HG03521 (cell line): ENCODE data around the gene DAPK1.

Experiments
- ATAC-seq: cut with Tn5 transposase; IDR thresholded peaks from one replicate; pipeline ENCODE4 v1.9.1; 2021; ENCODE audit warnings: mild to moderate bottlenecking, moderate library complexity; ENCODE audit not compliant: unreplicated experiment

The DAPK1 gene

GRCh38 chr9:87587864-87588263 is 90.2 kb downstream of the DAPK1 start:
- ATAC-seq = no peak

GRCh38 chr9:87588339-87588738 is 90.7 kb downstream of the DAPK1 start:
- ATAC-seq = no peak

GRCh38 chr9:87590996-87591395 is 93.3 kb downstream of the DAPK1 start:
- ATAC-seq = no peak

GRCh38 chr9:87592554-87593358 is 95.1 kb downstream of the DAPK1 start:
- ATAC-seq = no peak

- ATAC-seq = no peak
Measured at GRCh38 chr9:87593359-87593980, 95.8 kb downstream of the DAPK1 start.

- no peak for ATAC-seq
Measured at GRCh38 chr9:87594194-87594593, 96.5 kb downstream of the DAPK1 start.

- no peak for ATAC-seq
Measured at GRCh38 chr9:87594662-87595061, 97.0 kb downstream of the DAPK1 start.

GRCh38 chr9:87595610-87596009 is 97.9 kb downstream of the DAPK1 start:
- ATAC-seq = no peak

- ATAC-seq = no peak
Measured at GRCh38 chr9:87596862-87597261, 99.2 kb downstream of the DAPK1 start.

- ATAC-seq = no peak
Measured at GRCh38 chr9:87597710-87598443, 100.2 kb downstream of the DAPK1 start.

- no peak for ATAC-seq
Measured at GRCh38 chr9:87599901-87600610, 102.4 kb downstream of the DAPK1 start.

- no peak for ATAC-seq
Measured at GRCh38 chr9:87601176-87601575, 103.5 kb downstream of the DAPK1 start.

- ATAC-seq = no peak
Measured at GRCh38 chr9:87601595-87601994, 103.9 kb downstream of the DAPK1 start.

- ATAC-seq = no peak
Measured at GRCh38 chr9:87602933-87603643, 105.4 kb downstream of the DAPK1 start.

- no peak for ATAC-seq
Measured at GRCh38 chr9:87603854-87604490, 106.3 kb downstream of the DAPK1 start.

GRCh38 chr9:87604886-87605588 is 107.4 kb downstream of the DAPK1 start:
- no peak for ATAC-seq

- no peak for ATAC-seq
Measured at GRCh38 chr9:87605676-87606075, 108.0 kb downstream of the DAPK1 start.

- ATAC-seq = no peak
Measured at GRCh38 chr9:87606841-87607521, 109.3 kb downstream of the DAPK1 start.

GRCh38 chr9:87607859-87608258 is 110.2 kb downstream of the DAPK1 start:
- no peak for ATAC-seq
